ENCODE results near the gene SSUH2.
"Not testable (repeated sequence)": the region's sequence is repeated elsewhere in the genome, so short reads cannot be mapped to it uniquely, and the experiment has no call there.

The SSUH2 gene

GRCh38 chr3:8655387-8655835, 10.8 kb upstream of the SSUH2 start:
- no peak for TF ChIP-seq CTCF (IDR thresholded peaks at IDR 0.05; ENCODE audit: borderline replicate concordance, insufficient read depth, low read depth, low read length)
- no peak overlapping the region for H3K4me3 ChIP-seq (ENCODE audit: low read depth, low read length)

- H3K4me3 ChIP-seq (ENCODE audit: low read depth, low read length): not testable (repeated sequence)
Measured at GRCh38 chr3:8654572-8655329, 10.2 kb upstream of the SSUH2 start.

GRCh38 chr3:8653800-8654408, 9.3 kb upstream of the SSUH2 start:
- no peak overlapping the region for H3K4me3 ChIP-seq (ENCODE audit: low read depth, low read length)
- no peak for TF ChIP-seq CTCF (IDR thresholded peaks at IDR 0.05; ENCODE audit: borderline replicate concordance, insufficient read depth, low read depth, low read length)

GRCh38 chr3:8652324-8652987, 7.9 kb upstream of the SSUH2 start:
- TF ChIP-seq CTCF (IDR thresholded peaks at IDR 0.05; ENCODE audit: borderline replicate concordance, insufficient read depth, low read depth, low read length): no peak
- H3K4me3 ChIP-seq (ENCODE audit: low read depth, low read length): no peak overlapping the region

- no peak overlapping the region for H3K4me3 ChIP-seq (ENCODE audit: low read depth, low read length)
- TF ChIP-seq CTCF (IDR thresholded peaks at IDR 0.05; ENCODE audit: borderline replicate concordance, insufficient read depth, low read depth, low read length): no peak
Measured at GRCh38 chr3:8651418-8652323, 7.1 kb upstream of the SSUH2 start.

GRCh38 chr3:8650583-8651416, 6.2 kb upstream of the SSUH2 start:
- H3K4me3 ChIP-seq (ENCODE audit: low read depth, low read length): no peak overlapping the region
- TF ChIP-seq CTCF (IDR thresholded peaks at IDR 0.05; ENCODE audit: borderline replicate concordance, insufficient read depth, low read depth, low read length): no peak
